NCI-H460 (cell line): ENCODE results near the gene RADIL. TPM values are rescaled to one million over a fixed set of nuclear protein-coding genes. Genes with fewer than 3 reads are reported as not detected.
"Not testable (repeated sequence)": the region's sequence is repeated elsewhere in the genome, so short reads cannot be mapped to it uniquely, and the experiment has no call there.

ENCODE experiments used
- DNase-seq: peaks from one replicate; pipeline ENCODE4 v3.0.0-alpha.2; 2016; ENCODE audit warnings: low read depth; ENCODE audit errors: extremely low read depth
- polyA plus RNA-seq: library from polyadenylated mRNA; depleted of rRNA; stranded (reverse); fragments of >200 nt; gene quantifications from 2 replicates; pipeline ENCODE4 v1.2.3, GENCODE V29; 2014; cell fraction: nucleus; rRNA removed
- total RNA-seq: library from RNA; depleted of rRNA; stranded (reverse); fragments of >200 nt; shearing (Covaris generic); gene quantifications from 2 replicates; pipeline ENCODE4 v1.2.3, GENCODE V29; 2014; rRNA removed

Gene RADIL, protein sequence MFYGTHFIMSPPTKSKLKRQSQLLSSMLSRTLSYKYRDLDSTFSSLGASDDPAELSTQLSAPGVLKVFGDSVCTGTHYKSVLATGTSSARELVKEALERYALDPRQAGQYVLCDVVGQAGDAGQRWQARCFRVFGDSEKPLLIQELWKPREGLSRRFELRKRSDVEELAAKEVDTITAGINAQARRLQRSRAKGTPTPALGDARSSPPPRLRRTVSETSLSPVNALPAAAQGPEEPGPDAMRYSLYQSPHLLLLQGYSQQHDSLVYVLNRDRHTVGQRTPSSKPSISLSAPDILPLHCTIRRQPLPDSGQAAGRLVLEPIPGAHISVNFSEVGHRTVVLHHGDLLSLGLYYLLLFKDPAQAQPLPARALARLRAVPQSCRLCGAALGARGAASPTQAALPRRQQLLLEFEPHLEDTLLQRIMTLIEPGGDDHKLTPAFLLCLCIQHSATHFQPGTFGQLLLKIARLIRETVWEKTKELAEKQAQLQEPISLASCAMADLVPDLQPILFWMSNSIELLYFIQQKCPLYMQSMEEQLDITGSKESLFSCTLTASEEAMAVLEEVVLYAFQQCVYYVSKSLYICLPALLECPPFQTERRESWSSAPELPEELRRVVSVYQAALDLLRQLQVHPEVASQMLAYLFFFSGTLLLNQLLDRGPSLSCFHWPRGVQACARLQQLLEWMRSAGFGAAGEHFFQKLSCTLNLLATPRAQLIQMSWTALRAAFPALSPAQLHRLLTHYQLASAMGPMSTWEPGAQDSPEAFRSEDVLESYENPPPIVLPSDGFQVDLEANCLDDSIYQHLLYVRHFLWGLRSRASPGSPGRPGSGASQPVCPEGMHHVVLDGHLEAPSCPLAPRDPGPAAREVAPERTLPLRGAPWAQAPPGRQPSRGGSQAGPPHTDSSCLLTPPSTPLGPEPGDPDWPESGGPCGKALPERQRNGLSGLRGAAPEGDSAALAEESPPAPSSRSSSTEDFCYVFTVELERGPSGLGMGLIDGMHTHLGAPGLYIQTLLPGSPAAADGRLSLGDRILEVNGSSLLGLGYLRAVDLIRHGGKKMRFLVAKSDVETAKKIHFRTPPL
- total RNA-seq, result 11.5 and 13.1 TPM in 2 replicates
- 17.3 and 20.3 TPM in 2 replicates for polyA plus RNA-seq

DNA sequence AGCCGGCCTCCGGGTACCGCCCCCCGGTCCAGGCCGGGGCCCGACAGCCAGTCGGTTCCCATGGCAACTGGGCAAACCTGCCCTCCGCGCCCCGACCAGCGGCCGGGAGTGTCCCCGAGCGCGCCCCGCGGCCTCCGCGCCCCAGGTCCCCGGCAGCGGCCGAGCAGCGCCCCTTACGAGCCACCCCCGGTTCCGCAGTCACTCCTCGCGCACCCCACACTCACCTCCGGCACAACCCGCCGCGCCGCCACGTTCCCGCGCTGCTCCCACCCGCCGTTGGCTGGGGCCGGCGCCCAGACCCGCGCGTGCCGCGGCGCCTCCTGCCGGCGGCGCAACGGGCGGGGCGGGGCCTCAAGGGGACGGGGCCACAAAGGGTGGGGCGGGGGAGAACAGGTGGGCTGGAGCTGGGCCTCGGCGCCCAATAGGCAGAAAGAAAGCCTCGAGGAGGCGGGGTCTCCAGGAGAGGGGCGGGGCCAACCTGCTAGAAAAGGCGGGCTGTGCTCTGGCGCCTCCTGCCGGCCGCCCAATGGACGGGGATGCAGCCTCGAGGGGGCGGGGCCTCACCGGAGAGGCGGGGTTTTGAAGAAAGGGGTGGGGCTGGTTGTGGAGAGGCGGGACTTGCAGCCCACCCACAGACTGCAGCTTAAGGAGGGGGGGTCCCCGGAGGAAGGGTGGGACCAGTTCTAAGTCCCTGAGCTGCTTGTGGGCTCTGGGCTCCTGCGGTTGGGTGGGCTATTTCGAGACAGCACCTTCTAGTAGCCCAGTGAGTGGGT is at the start of gene RADIL:
Gene RADIL (minus strand): TSS at position 345 of the 773 bp plus-strand sequence. CDS start 5,577 bp downstream, outside the sequence.
- DNase-seq, result peak; percentile 96

GRCh38 chr7:4931943-4932342 is 48.4 kb upstream of the RADIL start:
- no peak for DNase-seq

DNA sequence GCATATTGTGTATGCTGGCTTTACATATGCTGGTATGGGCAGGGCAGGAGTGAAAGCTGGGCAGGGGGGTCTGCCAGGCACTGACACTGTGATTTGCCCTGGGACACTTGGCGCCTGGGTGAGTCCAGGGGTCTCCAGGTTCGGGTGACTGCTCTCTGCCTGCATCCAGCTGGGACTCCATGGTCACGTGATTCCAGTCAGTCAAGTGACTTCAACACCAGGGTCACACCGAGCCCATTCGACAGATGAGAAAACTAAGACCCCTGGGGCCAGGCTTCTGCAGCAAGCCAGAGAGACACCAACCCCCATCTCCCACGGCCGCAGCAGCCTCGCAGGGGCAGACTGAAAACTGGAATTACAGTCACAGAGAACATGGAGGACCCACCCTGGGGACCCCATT is 45.5 kb upstream of the RADIL start:
- no peak for DNase-seq

- no peak for DNase-seq
Measured at GRCh38 chr7:4928445-4928844, 44.9 kb upstream of the RADIL start.

DNA sequence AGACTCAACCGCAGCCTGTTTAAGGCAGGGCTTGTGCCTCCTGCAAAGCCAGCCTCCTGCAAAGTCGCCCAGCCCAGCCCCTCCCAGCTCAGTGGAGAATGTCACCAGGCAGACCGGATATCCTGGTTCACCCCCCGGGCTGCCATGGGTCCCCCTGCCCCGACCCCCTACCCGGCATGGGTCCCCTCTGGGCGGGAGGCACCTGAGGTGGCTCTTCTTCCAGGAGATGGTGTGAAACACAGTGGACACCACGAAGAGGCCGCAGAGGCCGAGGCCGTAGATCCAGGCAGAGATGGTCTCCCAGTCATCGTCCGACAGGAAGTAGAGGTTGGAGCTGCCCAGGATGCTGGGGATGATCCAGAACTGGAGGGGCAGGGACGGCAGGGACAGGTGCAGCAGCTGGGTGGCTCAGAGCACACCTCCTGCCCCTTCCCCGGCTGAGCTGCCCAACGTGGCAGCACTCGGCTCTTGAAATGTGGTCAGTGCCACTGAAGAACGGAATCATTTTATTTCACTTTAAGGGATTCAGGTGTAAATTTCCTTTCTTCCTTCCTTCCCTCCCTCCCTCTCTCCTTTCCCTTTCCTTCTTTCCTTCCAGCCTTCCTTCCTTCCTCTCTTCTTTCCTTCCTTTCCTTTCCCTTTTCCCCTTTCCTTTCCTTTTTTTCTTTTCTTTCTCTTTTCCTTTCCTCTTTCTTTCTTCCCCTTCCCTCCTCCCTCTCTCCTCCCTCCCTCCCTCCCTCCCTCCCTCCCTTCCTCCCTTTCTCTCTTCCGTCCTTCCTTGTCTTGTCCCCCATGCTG is 36.7 kb upstream of the RADIL start:
- DNase-seq, result no peak

DNA sequence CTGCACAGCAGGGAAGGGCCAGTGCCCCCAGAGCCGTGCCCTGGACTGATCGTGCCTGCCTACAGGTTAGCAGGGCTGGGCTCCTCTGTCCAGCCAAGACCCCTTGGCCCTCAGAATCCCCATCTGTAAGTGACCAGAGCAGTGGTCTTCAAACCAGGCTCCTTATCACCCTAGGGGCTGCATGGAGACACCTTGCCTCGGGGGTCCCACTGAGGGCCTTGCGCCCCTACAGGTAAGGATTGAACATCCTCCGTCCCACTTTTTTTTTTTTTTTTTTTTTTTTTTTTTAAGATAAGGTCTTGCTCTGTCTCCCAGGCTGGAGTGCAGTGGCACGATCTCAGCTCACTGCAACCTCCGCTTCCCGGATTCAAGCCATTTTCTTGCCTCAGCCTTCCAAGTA is 32.6 kb upstream of the RADIL start:
- DNase-seq, result no peak

DNA sequence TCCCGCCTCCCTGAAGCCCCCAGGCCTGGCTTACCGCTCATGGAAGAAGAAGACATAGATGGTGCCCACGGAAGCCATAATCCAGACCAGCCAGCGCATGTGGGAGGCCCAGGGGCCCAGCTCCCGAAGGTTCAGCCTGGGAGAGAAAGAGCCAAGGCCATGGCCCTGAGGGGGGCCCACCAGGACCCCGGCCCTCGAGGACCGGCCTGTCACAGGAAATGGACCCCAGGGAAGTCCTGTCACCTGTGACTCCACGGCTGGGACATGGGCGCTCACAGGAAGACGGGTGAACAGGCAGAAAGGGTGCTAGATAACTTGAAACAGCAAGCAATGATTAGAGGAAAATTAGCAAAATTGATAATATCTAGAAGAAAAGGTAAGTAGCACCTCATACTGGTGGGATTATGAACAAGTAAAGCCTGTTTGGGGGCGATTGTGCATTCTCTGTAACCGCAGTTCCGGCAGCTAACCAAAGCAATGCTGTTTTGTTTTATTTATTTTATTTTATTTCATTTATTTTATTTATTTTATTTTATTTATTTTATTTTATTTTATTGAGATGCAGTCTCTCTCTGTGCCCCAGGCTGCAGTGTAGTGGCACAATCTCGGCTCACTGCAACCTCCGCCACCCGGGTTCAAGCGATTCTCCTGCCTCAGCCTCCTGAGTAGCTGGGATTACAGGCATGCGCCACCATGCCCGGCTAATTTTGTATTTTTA is 27.8 kb upstream of the RADIL start:
- no peak for DNase-seq

DNA sequence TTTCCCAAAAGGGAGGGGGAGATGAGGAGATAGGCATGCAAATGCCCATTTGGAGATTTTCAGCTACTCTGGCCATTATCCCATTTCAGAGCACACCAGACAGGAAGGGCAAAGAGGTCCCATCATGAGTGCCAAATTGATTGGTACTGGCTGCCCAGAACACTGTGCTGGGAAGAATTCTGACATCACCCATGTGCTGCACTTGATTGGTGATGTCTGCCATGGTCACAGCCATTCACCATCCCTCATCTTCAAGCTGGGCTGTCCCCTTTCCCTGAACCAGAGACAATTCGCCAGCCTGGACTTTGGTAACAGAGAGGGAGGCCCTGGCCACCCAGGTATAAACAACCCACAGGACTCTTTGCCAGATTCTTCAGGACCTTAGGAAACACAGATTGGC is 23.2 kb upstream of the RADIL start:
- no peak for DNase-seq

DNA sequence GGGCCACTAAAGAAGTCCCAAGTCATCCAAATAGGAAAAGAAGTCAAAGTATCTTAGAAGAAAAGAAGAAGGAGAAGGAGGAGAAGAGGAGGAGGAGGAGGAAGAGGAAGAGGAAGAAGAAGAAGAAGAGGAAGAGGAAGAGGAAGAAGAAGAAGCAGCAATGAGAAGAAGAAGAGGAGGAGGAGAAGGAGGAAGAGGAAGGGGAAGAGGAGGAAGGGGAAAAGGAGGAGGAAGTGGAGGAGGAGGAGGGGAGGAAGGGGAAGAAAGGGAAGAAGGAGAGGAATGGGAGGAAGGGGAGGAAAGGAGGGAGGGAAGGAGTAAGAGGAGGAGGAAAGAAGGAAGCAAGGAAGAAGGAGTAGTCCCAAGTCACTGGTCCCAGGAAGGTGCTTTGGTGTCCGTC is 21.7 kb upstream of the RADIL start:
- DNase-seq, result no peak

GRCh38 chr7:4904346-4904745 is 20.8 kb upstream of the RADIL start:
- DNase-seq, result no peak

DNA sequence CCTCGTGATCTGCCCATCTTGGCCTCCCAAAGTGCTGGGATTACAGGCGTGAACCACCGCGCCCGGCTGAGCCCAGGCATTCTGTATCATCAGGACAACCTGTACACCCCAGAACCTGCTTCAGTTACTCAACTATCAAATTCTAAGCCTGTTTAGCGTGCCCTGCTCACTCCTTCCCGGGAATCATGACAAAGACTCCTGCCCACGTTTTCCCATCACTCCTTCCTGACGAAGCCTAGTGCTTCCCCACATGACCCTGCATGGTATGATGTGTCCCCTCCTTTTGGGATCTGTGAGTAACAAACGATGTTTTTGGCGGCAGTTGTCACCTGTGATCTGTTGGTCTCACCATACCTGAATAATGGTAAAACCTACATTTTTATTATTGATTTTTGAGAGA is 12.2 kb upstream of the RADIL start:
- DNase-seq, result no peak

DNA sequence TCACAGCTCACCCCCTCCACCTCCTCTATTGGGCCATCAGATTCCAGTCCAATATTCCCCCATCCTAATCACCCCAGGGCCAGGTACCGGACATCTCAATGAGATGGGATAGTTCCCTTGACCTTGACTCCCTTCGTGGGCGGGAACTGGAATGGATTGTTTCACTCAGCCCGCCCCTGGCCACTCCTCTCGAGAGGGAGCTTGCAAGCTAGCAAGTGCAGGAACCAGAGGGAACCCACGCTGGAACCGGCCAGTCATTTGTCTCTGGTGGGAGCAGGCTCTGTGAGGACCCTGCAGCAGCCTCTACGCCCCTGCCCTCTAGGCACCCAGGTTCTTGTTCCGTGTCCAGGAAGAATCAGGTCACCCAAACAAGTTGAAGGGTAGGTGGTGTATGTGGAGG is 11.0 kb upstream of the RADIL start:
- DNase-seq, result no peak

DNA sequence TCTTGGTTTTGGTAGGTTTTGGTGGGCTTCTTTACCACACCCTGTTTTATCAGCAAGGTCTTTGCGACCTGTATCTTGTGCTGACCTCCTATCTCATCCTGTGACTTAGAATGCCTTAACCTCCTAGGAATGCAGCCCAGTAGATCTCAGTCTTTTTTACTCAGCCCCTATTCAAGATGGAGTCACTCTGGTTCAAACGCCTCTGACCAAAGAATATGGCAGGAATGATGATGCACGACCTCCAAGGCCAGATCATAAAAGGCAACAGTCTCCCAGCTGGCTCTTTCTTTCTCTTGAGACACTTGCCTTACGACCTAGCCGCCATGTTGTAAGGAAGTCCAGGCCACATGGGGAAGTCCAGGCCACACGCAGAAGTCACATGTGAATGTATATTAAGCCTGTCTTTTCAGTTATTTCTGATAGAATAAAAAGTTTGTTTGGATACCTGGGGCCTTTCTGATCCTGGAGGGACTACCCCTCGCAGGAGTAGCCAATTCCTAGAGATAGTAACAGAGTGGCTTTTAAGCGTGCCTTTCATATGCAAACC is 10.5 kb upstream of the RADIL start:
- no peak for DNase-seq

DNA sequence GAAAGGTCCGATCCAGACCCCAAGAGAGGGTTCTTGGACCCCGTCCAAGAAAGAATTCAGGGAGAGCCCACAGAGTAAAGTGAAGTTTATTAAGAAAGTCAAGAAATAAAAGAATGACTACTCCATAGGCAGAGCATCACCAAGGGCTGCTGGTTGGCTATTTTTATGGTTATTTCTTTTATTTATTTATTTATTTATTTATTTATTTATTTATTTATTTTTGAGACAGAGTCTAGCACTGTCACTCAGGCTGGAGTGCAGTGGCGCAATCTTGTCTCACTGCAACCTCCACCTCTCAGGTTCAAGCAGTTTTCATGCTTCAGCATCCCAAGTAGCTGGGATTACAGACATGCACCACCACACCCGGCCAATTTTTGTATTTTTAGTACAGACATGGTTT is 9.7 kb upstream of the RADIL start:
- not testable (repeated sequence) for DNase-seq

GRCh38 chr7:4891522-4891921 is 8.0 kb upstream of the RADIL start:
- not testable (repeated sequence) for DNase-seq

DNA sequence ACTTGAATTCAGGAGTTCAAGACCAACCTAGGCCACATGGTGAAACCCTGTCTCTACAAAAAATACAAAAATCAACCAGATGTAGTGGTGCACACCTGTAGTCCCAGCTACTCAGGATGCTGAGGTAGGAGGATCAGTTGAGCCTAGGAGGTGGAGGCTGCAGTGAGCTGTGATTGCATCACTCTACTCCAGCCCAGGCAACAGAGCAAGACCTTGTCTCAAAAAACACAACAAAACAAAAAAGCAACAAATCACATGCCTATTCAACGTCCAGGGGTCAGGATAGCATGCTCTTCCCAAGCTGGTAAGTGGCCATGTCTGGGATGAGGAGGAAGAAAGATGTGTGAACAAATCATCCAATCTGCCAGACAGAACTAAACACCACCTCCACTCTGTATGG is 6.2 kb upstream of the RADIL start:
- no peak for DNase-seq

DNA sequence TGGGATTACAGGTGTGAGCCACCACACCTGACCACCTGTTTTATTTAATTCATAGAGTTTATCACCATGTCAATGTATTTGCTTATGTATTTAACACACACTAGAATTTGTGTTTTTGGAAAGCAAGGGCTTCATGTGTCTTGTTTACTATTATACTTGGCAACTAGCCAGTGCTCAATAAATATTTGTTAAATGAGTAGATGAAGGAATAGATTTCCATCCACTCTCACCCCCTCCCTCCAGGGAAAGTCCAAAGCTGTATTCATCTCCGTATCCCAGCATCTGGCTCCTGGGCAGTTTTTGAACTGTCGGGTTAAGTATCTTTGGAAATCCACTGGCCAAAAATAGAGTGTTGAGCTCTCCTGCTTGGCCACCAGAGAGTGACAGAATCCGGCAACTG is 4.6 kb upstream of the RADIL start:
- no peak for DNase-seq

- DNase-seq, result no peak
Measured at GRCh38 chr7:4886671-4887070, 3.2 kb upstream of the RADIL start.

- no peak for DNase-seq
Measured at GRCh38 chr7:4885317-4885807, 1.8 kb upstream of the RADIL start.
